GM12864 (cell line): ENCODE measurements around the gene PUM1.
"Not testable (repeated sequence)": the region's sequence is repeated elsewhere in the genome, so short reads cannot be mapped to it uniquely, and the experiment has no call there.

ENCODE experiments used
- DNase-seq: peaks from one replicate; pipeline ENCODE4 v3.0.0-alpha.2; 2011; ENCODE audit warnings: low read depth
- H3K4me3 ChIP-seq: 2 replicates; pipeline ENCODE4 v1.5.1; 2011; ENCODE audit warnings: mild to moderate bottlenecking, low read depth, low read length, control low read depth
- CTCF ChIP-seq: IDR thresholded peaks from 2 replicates; pipeline ENCODE4 v1.5.1; 2011; ENCODE audit warnings: low read depth, mild to moderate bottlenecking, moderate library complexity, low read length, control low read depth, inconsistent platforms; ENCODE audit errors: missing control alignments

Gene PUM1

GRCh38 chr1:30952098-30952497, 113.4 kb downstream of the PUM1 start:
- no peak for DNase-seq
- no peak overlapping the region for H3K4me3 ChIP-seq
- no peak for TF ChIP-seq CTCF

- no peak for TF ChIP-seq CTCF
- no peak overlapping the region for H3K4me3 ChIP-seq
- DNase-seq = no peak
Measured at GRCh38 chr1:30950700-30951099, 114.8 kb downstream of the PUM1 start.

- no peak for TF ChIP-seq CTCF
- H3K4me3 ChIP-seq = no peak overlapping the region
- no peak for DNase-seq
Measured at GRCh38 chr1:30950053-30950452, 115.5 kb downstream of the PUM1 start.

GRCh38 chr1:30949487-30949838, 116.1 kb downstream of the PUM1 start:
- DNase-seq = not testable (repeated sequence)

GRCh38 chr1:30948813-30949486, 116.6 kb downstream of the PUM1 start:
- not testable (repeated sequence) for DNase-seq, H3K4me3 ChIP-seq

More at GRCh38 chr1:30949487-30949838, 116.1 kb downstream of the PUM1 start:
- H3K4me3 ChIP-seq = not testable (repeated sequence)

- no peak for TF ChIP-seq CTCF
- no peak for DNase-seq
- H3K4me3 ChIP-seq = no peak overlapping the region
Measured at GRCh38 chr1:30948278-30948677, 117.2 kb downstream of the PUM1 start.

- TF ChIP-seq CTCF = no peak
- no peak for DNase-seq
- H3K4me3 ChIP-seq = no peak overlapping the region
Measured at GRCh38 chr1:30947212-30947611, 118.3 kb downstream of the PUM1 start.

- no peak overlapping the region for H3K4me3 ChIP-seq
- no peak for DNase-seq
- no peak for TF ChIP-seq CTCF
Measured at GRCh38 chr1:30942326-30942963, 123.1 kb downstream of the PUM1 start.
